Astrocyte of the hippocampus (primary cell): ENCODE data around the gene DGCR2.

Experiments
- DNase-seq: peaks from one replicate; pipeline ENCODE4 v3.0.0; 2011; ENCODE audit warnings: low read depth, low spot score

The DGCR2 gene

GRCh38 chr22:19146215-19146968 is 24.2 kb upstream of the DGCR2 start:
- no peak for DNase-seq

GRCh38 chr22:19143967-19144400 is 21.8 kb upstream of the DGCR2 start:
- peak; percentile 29 for DNase-seq

GRCh38 chr22:19143212-19143611 is 21.0 kb upstream of the DGCR2 start:
- DNase-seq, result no peak

DNA sequence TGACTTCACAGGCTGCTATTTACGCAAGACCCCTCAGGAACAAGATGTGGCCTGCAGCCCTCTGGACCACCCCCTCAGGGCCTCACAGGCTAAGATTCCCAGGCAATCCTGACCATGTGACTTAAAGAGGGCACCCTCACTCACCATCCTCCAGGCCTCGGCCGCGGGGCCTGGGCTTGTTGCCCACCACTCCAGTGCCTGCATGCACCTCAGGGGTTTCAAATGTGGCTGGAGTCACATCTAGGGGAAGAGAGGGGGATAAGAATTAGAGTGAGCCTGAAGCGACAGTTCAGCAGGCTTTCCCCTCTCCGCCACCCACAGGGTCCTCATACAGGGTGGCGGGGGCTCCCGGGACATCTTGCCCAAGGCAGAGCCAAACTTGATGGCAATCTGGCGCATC is 20.2 kb upstream of the DGCR2 start:
- DNase-seq, result no peak

DNA sequence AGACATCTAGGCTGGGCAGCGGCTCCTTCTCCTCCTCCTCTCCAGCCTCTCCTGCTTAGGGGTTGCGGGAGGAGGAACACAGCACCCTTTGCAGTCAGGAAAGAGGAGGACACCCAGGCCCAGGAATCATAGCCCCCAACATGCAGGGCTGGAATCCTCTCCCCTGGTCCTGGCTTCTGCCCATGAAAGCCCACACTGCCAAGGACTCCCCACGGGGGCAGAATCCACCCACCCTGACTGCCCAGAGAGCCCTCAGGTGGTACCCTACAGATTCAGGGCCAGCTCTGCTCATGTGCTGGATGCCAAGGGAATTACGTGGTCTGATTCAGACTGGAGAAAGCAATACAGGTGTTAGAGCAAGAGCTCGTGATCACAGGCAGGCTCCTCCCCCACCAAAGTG is 17.8 kb upstream of the DGCR2 start:
- no peak for DNase-seq

DNA sequence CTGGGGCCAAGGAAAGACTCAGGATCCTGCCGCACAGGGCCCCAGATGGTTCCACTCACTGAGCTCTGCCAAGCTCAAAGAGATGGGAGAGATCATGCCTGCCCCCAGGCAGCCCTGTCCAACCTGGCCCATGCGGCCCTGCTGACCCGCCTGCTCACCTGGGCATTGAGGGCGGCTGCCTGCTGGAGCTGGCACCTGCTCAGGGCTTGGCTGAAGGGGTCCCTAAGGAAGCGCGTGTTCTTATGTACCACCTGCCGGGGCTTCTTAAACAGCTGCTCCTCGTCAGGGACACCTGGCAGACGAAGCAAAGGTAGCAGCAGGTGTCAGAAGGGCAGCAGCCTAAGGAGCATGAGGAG is 16.8 kb upstream of the DGCR2 start:
- DNase-seq, result no peak

DNA sequence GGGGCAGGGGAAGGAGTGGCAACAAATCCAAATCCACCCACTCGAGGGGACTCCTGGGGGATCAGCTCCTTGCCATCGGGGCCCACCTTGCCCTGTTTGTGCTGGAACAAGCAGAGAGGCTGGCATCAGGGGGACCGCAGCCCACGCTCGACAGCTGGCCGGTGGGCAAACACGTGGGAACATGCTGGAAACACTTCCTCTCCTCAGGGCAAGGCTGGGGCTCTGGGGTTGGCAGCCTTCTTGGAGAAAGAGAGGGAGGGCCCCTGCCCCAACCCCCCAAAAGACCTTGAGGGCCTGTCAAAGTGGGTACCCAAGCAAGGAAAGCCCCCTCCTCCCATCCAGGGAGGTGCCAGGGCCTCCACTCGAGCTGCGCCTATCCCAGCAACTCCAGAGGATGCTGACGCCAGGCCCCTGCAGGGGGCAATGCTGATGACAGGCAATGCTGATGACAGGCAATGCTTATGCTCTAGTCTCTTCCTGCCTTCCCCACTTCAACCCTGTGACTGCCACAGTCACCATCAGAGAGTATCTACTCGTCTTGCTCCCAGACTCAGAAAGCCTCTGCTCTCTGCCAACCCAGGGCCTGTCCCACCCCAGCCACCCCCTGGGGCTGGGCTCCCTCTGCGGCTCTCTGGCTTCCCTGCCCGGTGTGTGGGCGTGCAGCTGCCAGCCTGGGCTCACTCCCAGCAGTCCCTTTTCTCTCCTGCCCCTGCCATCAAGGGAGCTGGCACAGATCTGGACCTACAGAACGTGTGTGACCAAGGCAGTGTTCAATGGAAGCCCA is 16.2 kb upstream of the DGCR2 start:
- DNase-seq, result no peak

DNA sequence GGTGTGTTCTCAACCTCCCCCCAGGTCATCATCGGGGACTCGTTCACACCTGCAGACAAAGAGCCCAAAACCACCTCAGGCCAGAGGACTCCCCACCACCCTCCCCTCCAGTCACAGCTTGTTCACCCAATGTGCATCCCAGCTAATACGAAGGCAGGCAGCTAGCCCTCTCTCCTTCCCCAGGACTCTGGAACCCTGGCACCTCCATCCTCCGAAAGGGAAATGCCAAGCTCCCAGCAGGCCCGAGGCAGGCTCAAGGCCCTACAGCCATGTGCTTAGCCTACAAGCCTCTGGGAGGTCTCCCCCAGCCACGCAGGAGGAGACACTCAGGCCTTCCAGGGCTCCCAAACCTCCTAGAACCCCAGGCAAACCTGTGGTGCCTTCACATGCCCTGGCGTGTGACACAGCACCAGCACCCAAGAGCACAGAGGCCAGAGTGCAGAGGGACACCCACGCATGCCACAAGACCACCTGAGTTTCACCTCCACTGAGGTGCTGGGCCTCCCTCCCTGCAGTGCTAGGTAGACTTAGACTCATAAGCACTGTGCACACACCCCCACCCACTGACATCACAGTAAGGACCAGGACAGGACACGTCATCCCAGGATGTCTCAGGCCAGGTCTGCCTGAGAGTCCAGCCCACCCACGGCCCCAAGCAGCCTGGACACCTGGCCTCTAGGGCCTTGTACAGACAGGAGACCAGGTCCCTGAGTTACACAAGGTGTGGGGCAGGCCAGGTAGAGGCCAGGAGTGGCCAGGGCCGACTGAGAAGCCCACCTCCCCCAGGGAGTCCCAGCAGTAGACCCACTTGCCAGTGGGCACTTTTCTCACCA is 15.4 kb upstream of the DGCR2 start:
- no peak for DNase-seq

DNA sequence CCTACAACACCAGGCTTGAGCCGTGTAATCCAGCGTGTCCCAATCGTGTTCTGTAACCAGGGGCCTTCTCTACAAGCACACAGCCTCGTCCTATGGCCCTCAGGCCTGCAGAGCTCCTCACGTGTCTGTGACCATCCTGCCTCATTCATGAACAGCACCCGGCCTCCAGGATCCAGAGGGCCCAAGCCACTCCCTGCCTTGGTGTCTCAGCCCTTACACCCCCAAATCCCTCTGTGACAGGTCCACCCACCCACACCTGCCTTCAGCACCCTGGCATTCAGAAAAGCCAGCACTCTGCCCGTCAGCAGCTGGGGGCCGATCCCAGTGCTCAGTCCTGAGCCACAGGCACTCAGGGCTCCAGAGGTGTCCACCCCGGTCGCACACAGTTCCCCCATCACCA is 14.7 kb upstream of the DGCR2 start:
- no peak for DNase-seq

DNA sequence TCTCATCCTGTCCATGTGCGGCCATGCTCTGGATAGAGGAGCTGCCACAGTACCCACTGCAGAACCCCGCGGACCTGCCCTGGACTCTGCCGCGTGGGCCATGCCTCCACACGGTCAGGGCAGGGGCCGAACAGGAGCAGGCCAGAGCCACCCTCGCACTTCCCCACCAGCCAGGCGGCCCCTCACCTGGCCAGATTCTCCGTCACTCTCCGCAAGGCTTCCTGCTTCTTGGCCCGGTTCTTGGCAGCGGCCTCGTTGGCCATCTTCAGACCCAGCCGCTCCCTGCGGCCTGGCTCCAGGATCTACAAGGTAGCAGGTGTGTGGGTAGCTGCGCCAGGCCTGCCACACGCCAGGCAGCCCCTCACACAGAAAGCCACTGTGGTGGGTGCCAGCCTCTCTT is 12.7 kb upstream of the DGCR2 start:
- DNase-seq, result no peak

DNA sequence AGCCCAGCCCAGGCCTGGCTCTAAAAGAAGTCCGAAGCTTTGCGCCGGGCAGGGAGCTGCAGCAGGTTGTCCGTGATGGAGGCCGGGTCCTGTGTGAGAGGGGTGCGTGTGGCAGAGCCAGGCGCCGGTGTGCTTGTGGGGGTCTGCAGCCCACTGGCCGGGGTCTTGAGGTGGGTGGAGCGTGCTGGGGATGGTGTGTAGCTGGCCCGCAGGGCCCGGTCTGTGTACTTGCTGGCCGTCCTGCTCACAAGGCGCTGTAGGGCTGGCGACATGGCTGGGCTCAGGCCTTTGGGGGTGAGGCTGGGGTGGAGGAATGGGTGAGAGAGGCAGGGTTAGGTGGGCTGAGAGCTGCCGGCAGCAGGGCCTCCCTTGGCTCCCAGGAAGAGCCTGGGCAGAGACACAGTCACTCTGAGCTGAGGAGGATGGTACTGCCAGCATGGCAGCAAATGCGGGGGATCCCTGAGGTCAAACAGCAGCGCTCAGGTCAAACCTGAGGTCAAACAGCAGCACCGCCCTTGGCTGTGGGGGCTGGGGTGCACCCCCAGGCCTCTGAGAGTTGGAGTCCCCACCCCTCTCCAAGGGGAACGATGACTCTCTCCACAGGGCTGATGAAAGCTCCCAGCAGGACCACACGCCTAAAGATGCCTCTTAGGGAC is 12.1 kb upstream of the DGCR2 start:
- no peak for DNase-seq

DNA sequence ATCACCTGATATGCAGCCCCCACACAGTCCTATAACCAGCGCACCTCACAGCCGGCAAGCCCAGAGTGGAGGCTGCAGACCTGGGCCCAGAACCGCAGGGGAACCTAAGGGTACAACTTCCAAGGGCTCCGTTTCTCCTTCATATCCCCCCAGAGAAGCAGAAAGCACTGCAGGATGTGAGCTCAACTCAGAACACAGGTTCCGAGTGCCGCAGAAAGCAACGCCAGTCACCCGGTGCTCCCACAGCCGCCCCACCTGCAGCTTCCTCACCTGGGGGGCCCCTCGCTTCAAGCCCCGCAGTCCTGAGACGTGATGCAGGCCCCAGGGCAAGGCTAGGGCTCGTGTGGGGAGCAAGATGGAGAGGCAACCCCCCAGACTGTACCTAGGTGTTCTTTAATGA is 11.3 kb upstream of the DGCR2 start:
- DNase-seq, result no peak

DNA sequence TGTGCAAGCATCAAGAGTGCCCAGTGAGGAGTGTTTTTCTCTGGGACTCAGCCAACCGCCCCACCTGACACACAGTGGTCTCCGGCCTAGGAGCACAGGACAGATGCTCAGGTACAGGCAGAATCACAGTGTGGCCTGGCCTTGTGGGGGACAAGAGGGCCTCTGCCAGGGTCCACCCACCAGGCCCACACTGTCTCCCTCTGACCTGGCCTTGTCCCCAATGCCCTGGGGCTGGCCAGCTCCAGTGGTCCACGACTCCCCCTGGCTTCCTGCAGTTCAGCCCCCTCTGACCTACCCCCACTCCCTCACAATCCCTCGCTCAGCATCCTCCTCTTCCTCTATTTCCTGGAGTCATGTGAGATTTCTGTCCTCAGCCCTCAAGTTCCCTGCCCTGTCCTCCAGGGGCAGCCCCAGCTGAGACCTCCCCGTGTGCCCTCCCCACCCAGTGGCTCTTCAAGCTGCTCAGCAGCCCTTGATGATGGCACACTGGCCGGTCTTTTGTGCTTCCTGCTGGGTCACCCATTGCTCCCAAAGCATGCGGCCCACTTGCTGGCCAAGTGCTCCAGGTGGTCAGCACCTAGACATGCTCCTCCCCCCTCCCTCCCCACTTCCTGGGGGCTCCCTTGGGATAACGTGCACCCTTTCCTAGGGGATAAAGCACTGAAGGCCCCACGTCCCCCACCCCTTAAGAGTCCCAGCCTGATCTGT is 10.6 kb upstream of the DGCR2 start:
- DNase-seq, result no peak

GRCh38 chr22:19132153-19132552 is 9.9 kb upstream of the DGCR2 start:
- DNase-seq, result no peak

GRCh38 chr22:19131685-19132015 is 9.4 kb upstream of the DGCR2 start:
- DNase-seq, result no peak

DNA sequence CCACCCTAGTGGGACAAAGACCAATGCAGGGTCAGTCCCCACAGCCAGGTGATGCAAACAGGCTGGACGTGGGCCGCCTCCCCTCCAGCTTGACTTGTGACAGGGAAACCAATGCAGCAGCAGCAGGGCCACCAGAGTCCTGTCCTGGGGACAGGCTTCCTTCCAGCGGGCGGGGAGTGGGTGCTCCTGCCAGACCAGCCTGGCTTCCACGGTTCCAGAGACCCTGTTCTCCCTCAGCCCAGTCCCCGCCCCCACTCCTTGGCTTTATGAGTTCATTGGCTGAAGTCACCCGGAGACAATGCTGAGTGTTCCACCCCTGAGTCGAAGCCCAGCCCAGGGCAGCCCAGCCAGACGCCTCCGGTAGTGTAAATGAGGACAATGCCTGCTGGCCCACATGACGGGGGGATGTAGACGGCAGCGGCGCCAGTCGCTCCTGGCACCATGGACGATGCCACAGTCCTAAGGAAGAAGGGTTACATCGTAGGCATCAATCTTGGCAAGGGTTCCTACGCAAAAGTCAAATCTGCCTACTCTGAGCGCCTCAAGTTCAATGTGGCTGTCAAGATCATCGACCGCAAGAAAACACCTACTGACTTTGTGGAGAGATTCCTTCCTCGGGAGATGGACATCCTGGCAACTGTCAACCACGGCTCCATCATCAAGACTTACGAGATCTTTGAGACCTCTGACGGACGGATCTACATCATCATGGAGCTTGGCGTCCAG is 8.9 kb upstream of the DGCR2 start, which contains the start of gene TSSK2:
Gene TSSK2 (plus strand): TSS at position 350 of the 726 bp plus-strand sequence. CDS start 92 bp downstream, at position 442.
- DNase-seq, result no peak

DNA sequence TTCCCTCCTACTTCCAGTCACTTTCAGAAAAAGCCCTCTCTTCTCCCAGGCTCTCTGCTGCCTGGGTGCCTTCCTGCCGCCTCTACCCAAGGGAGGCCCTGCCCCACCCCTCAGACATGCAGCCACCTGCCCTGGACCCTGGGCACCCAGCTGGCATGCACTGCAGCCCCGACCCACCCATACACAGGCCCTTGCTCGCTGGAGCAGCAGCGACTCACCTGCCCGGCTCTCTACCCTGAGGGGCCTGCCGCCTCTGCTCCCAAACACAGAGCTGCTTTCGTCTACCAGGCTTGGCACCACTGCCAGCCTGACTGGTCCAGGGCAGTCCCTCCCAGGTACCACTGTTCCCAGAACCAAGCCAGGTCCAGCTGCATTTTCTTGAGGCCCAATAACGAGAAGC is 7.7 kb upstream of the DGCR2 start:
- DNase-seq, result no peak

DNA sequence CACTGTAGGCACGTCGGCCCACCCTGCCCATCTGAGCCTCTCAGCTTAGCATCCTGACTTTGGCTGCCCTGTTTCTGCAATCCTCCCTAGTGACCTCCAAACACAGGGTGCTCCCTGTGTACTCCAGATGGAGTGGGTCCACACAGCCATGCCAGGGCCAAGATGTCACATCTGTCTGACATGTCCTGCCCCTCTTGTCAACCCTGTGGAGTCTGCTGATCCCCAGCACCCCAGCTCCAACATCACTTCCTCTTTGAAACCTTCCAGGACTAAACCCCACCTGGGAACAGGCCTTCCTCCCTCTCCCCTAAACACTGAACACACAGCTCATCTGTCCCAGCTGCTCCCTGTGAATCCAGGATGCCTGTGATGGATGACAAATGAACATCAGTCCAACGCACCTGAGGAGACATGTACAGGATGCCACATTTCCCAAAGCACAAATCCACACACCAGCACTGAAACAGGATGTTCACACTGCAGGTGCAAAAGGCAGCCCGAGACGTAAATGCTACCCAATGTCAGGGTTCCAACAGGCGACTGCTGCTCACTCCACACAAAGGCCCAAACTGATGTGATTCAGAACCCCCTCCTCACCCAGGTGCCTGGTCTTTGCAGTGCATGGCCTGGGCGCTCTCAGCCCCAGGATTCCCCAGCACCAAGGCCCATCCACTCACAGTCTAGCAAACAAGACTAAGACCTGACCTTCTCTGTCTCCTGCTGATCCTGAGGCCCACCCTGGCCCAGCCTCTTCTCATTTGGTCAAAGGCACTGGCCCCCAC is 6.9 kb upstream of the DGCR2 start:
- no peak for DNase-seq

DNA sequence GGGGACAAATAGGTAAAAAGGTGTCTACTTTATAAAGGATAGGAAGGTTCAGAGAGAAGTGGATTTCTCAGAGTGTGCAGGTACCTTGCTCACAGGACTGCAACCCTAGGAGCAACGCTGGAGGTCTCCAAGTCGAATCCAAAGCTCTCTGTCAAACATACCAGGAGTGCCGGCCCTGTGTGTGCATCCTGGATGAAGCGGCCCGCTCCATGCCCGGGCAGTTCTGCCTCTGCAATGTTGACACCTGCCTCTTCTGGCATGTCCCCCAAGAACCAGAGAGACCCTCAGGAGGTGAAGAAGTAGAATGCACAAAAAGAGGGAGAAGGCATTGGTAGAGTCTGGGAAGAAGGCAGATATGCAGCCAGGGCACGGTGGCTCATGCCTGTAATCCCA is 5.8 kb upstream of the DGCR2 start:
- no peak for DNase-seq
